ENCODE measurements around the gene SLC46A1. TPM values are rescaled to one million over a fixed set of nuclear protein-coding genes. Genes with fewer than 3 reads are reported as not detected.

The SLC46A1 gene
- polyA plus RNA-seq, 4 donors: 11.0 to 147 (median 60.8) TPM

- Histone ChIP-seq H3K36me3 (ENCODE audit: control insufficient read depth in 3 of 3, insufficient read depth in 2 of 3, low read depth in 1 of 3, low read length in 3 of 3) (peaks cover 9 to 92% (median 28%) of the 10 kb centered on the region in 3 donors), H3K27me3 (ENCODE audit: control insufficient read depth in 3 of 3, insufficient read depth in 3 of 3, low read length in 3 of 3) (no peaks in the 10 kb centered on the region), H3K4me3 (ENCODE audit: low read depth in 1 of 3, low read length in 3 of 3) (no peak overlapping the region), H3K4me1 (ENCODE audit: control insufficient read depth in 3 of 3, insufficient read depth in 2 of 3, low read depth in 1 of 3, low read length in 2 of 3) (no peaks in the 10 kb centered on the region), H3K9me3 (ENCODE audit: control insufficient read depth in 2 of 2, insufficient read depth in 1 of 2, low read depth in 1 of 2, low read length in 1 of 2) (no peaks in the 10 kb centered on the region), H3K27ac (ENCODE audit: low read depth in 1 of 3, low read length in 2 of 3) (no peak overlapping the region)
- FAIRE-seq: no peak
- no peak for DNase-seq
- 87 to 89% (median 88%) methylated on average over 8 of the region's 8 CpGs for WGBS, 3 donors
These were observed 58.6 kb downstream of the SLC46A1 start for GRCh38 chr17:28347261-28347891.

DNA sequence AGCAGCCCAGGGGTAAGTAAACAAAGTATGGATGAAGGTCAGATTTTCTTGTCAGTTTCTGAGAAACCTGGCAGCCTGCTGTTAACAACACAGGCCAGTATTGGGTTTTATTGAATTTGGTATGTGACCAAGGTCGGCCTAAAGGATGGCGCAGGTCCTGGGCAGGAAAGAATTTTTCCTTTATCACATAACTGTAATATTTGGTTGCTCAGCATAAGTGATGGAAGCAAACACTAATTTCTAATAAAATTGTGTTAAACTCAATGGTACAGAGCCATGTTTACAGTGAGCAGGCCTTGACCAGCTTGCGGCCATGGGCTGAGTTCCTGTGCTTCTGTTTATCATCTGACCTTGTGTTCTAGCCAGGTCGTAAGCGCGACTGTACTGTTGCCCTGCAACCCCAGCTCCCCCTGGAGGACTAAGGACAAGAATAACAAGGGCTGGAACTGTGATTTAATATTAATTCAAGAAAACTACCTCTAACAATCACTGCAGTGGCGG, 59.2 kb downstream of the SLC46A1 start:
- H3K27me3 ChIP-seq (ENCODE audit: control insufficient read depth in 3 of 3, insufficient read depth in 3 of 3, low read length in 3 of 3): no peaks in the 10 kb centered on the region
- no peaks in the 10 kb centered on the region for H3K9me3 ChIP-seq (ENCODE audit: control insufficient read depth in 2 of 2, insufficient read depth in 1 of 2, low read depth in 1 of 2, low read length in 1 of 2)
- DNase-seq (peak in 1 of 2 donors; percentile 38), FAIRE-seq (no peak)
- no peak overlapping the region for H3K27ac ChIP-seq (ENCODE audit: low read depth in 1 of 3, low read length in 2 of 3)
- WGBS, 3 donors: 58 to 68% (median 67%) methylated on average over 7 of the region's 7 CpGs
- H3K36me3 ChIP-seq (ENCODE audit: control insufficient read depth in 3 of 3, insufficient read depth in 2 of 3, low read depth in 1 of 3, low read length in 3 of 3): peaks cover 7 to 93% (median 34%) of the 10 kb centered on the region in 3 donors
- no peaks in the 10 kb centered on the region for H3K4me1 ChIP-seq (ENCODE audit: control insufficient read depth in 3 of 3, insufficient read depth in 2 of 3, low read depth in 1 of 3, low read length in 2 of 3)
- no peak overlapping the region for H3K4me3 ChIP-seq (ENCODE audit: low read depth in 1 of 3, low read length in 3 of 3)

DNA sequence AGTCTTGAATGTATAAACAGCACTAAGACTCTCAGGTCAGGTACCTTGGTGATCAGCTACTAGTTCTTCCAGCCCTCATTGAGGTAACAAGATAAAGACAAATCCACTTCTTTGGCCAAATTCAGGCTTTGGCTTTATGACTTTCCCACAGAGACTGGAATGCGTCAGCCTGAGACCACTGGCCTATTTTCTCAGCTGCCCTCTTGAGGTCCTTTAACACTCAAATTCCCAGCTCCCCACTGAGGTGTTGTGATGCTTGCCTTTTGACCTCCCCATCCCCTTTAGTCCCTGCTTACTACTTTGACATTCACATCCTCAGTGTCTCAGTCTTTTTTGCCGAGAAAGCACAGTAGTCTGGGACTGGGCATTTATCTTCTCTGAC, 59.8 kb downstream of the SLC46A1 start:
- no peaks in the 10 kb centered on the region for H3K4me1 ChIP-seq (ENCODE audit: control insufficient read depth in 3 of 3, insufficient read depth in 2 of 3, low read depth in 1 of 3, low read length in 2 of 3)
- peaks cover 11 to 93% (median 33%) of the 10 kb centered on the region in 3 donors for H3K36me3 ChIP-seq (ENCODE audit: control insufficient read depth in 3 of 3, insufficient read depth in 2 of 3, low read depth in 1 of 3, low read length in 3 of 3)
- 81 to 99% (median 90%) methylated on average over 2 of the region's 2 CpGs for WGBS, 3 donors
- DNase-seq (no peak), FAIRE-seq (no peak)
- no peak overlapping the region for H3K27ac ChIP-seq (ENCODE audit: low read depth in 1 of 3, low read length in 2 of 3)
- no peaks in the 10 kb centered on the region for H3K27me3 ChIP-seq (ENCODE audit: control insufficient read depth in 3 of 3, insufficient read depth in 3 of 3, low read length in 3 of 3)
- H3K9me3 ChIP-seq (ENCODE audit: control insufficient read depth in 2 of 2, insufficient read depth in 1 of 2, low read depth in 1 of 2, low read length in 1 of 2): no peaks in the 10 kb centered on the region
- no peak overlapping the region for H3K4me3 ChIP-seq (ENCODE audit: low read depth in 1 of 3, low read length in 3 of 3)

DNA sequence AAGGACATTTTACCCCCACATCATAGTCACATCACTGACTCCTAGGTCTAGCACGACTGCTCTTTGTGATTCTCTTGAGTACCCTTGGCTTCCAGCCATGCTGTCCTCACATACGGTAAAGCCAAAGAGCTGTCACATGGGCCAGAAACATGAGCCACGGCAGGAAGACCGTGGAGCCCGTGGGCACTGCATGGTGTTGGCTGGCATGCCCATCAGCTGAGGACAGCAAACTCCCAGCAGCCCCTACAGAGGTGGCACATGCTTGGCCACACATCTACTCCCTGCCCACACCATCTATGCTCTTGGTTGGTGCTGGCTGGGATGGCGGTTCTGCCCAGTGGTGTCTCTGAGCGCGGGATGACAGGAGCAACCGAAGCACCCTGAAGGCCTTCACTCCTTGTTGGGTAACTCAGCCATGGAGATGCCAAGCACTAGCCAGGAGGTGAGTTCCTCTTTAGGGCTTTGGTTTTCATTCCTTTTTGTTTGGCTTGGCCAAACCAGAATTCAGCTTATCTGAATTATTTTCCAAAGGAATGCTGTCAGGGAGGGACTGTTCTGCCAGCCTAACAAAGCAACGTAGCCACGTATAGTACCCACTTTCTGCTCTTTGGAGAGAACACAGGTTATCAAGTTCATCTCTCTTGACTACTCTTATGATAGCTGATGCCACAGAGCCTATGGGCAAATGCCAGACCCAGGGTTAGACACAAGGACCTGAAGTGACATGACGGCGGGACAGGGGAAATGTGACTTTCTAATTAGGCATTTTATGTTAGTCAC, 60.4 kb downstream of the SLC46A1 start:
- Histone ChIP-seq H3K36me3 (ENCODE audit: control insufficient read depth in 3 of 3, insufficient read depth in 2 of 3, low read depth in 1 of 3, low read length in 3 of 3) (peaks cover 13 to 93% (median 30%) of the 10 kb centered on the region in 3 donors), H3K27me3 (ENCODE audit: control insufficient read depth in 3 of 3, insufficient read depth in 3 of 3, low read length in 3 of 3) (no peaks in the 10 kb centered on the region), H3K27ac (ENCODE audit: low read depth in 1 of 3, low read length in 2 of 3) (no peak overlapping the region), H3K4me1 (ENCODE audit: control insufficient read depth in 3 of 3, insufficient read depth in 2 of 3, low read depth in 1 of 3, low read length in 2 of 3) (no peaks in the 10 kb centered on the region), H3K4me3 (ENCODE audit: low read depth in 1 of 3, low read length in 3 of 3) (no peak overlapping the region), H3K9me3 (ENCODE audit: control insufficient read depth in 2 of 2, insufficient read depth in 1 of 2, low read depth in 1 of 2, low read length in 1 of 2) (no peaks in the 10 kb centered on the region)
- 76 to 82% (median 80%) methylated on average over 13 of the region's 13 CpGs for WGBS, 3 donors
- DNase-seq (no peak), FAIRE-seq (no peak)

Other genes with a start within 250 kb of the SLC46A1 start
- 10 to 100 TPM in 2 of 4 donors, 1 to 10 TPM in 2; 1.8 to 33.1 (median 16.7) TPM for gene TMEM97, start 87.0 kb downstream of the SLC46A1 start, polyA plus RNA-seq
- gene IFT20, start 70.7 kb downstream of the SLC46A1 start, polyA plus RNA-seq: 100 to 1,000 TPM in 2 of 4 donors, 10 to 100 TPM in 2; 39.3 to 135 (median 78.6) TPM
- 10 to 100 TPM; 16.1 to 30.6 (median 17.5) TPM for gene TNFAIP1, start 70.5 kb downstream of the SLC46A1 start, polyA plus RNA-seq
- 10 to 100 TPM; 61.5 to 73.2 (median 68.7) TPM for gene POLDIP2, start 48.7 kb downstream of the SLC46A1 start, polyA plus RNA-seq
- not detected for gene SEBOX, start 41.0 kb downstream of the SLC46A1 start, polyA plus RNA-seq
- gene VTN, start 35.9 kb downstream of the SLC46A1 start, polyA plus RNA-seq: 10 to 100 TPM in 1 of 4 donors, 1 to 10 TPM in 3; 1.3 to 20.9 (median 2.2) TPM
- gene SARM1, start 34.5 kb downstream of the SLC46A1 start, polyA plus RNA-seq: 10 to 100 TPM in 3 of 4 donors, 1 to 10 TPM in 1; 8.9 to 19.0 (median 10.9) TPM
- 100 to 1,000 TPM in 3 of 4 donors, 10 to 100 TPM in 1; 40.5 to 320 (median 211) TPM for gene SLC13A2, start 67.4 kb upstream of the SLC46A1 start, polyA plus RNA-seq
- gene FOXN1, start 100.1 kb upstream of the SLC46A1 start, polyA plus RNA-seq: under 1 TPM in 1 of 4 donors, not detected in 3; 0.16 TPM
- 10 to 100 TPM; 14.6 to 57.0 (median 29.9) TPM for gene UNC119, start 146.4 kb upstream of the SLC46A1 start, polyA plus RNA-seq
- 100 to 1,000 TPM in 1 of 4 donors, 10 to 100 TPM in 3; 24.8 to 131 (median 39.8) TPM for gene PIGS, start 165.3 kb upstream of the SLC46A1 start, polyA plus RNA-seq
- gene ALDOC, start 170.7 kb upstream of the SLC46A1 start, polyA plus RNA-seq: 10 to 100 TPM; 27.6 to 85.0 (median 42.9) TPM
- 10 to 100 TPM; 20.3 to 39.3 (median 35.4) TPM for gene SPAG5, start 192.8 kb upstream of the SLC46A1 start, polyA plus RNA-seq
- gene RSKR, start 208.0 kb upstream of the SLC46A1 start, polyA plus RNA-seq: 10 to 100 TPM in 1 of 4 donors, 1 to 10 TPM in 1, under 1 TPM in 2; 0.22 to 13.0 (median 1.9) TPM
- gene BLTP2, start 238.9 kb upstream of the SLC46A1 start, polyA plus RNA-seq: 10 to 100 TPM; 15.7 to 58.5 (median 30.5) TPM